Head of caudate nucleus (tissue), 42 donors: ENCODE measurements around the gene CPHXL2.

Experiments used
- DNase-seq, 42 donors: peaks; one replicate each; pipeline versions ENCODE4 v3.0.0 to v3.0.0-alpha.2; 2020 to 2021; ENCODE audit warnings: mixed read lengths in 7 of 42
- intact Hi-C: fragments of 100-400 bp; cut with DNase I; formaldehyde crosslinking; loops from one replicate; pipeline ENCODE4 v1.15.0; 2022

The CPHXL2 gene

DNA sequence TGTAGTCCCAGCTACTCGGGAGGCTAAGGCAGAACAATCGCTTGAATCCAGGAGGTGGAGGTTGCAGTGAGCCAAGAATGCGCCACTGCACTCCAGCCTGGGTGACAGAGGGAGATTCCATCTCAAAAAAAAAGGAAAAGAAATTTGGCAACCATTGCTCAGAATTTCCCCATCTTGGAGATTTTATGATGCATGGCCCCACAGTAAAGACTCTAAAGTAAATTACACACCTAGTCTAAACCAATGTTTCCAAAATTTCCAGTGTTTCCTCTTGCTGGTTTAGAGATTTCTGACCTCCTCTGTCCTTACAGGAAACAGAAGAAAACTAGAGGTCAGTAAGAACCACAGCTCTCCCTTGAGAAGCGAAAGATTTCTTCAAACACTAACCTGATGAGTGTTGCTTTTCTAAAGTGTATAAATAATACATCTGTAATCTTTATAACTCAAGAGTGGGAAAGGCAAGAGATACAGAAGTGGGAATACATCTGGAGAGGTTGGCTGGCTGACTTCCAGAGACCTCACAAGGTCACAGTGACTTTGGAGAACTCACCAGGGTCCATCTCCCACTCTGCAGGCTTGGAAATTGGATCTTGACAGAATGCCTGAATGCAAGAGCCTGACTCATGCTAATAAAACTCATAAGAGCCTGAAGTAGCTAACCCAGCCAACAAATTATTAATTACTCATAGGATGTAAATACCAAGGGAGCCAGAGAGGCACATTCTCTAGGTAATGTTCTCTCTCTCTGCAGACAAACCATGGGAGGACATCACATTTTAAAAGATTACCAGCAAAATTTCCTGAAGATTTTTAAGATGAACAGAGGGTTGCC lies 62.5 kb downstream of the CPHXL2 start:
- no peak for DNase-seq
- intact Hi-C loops = no loop called here
